Activated naive CD8-positive, alpha-beta T cell treated with anti-CD3 and anti-CD28 coated beads, Interleukin-2, amount 50 U/mL, for 24 hours (primary cell): ENCODE data around the gene XG.

Experiments used
- ATAC-seq: fragments of 150-1000 bp; cut with Tn5 transposase; one replicate; pipeline ENCODE4 v1.10.0; 2021
- DNase-seq: peaks from one replicate; pipeline ENCODE4 v3.0.0; 2021
- H3K27ac Mint-ChIP-seq: one replicate; pipeline ENCODE4 v1.8.0; 2021; ENCODE audit warnings: mild to moderate bottlenecking, mixed read lengths
- H3K27me3 Mint-ChIP-seq: one replicate; pipeline ENCODE4 v1.8.0; 2021; ENCODE audit warnings: mixed read lengths
- H3K36me3 Mint-ChIP-seq: one replicate; pipeline ENCODE4 v1.8.0; 2021; ENCODE audit warnings: low read depth, mixed read lengths
- H3K4me1 Mint-ChIP-seq: one replicate; pipeline ENCODE4 v1.8.0; 2021; ENCODE audit warnings: mixed read lengths
- H3K4me3 Mint-ChIP-seq: one replicate; pipeline ENCODE4 v1.8.0; 2021; ENCODE audit warnings: mild to moderate bottlenecking, moderate library complexity, mixed read lengths
- H3K9me3 Mint-ChIP-seq: one replicate; pipeline ENCODE4 v1.8.0; 2021; ENCODE audit warnings: mixed read lengths

XG gene

GRCh38 chrX:2837961-2838360 lies 86.1 kb downstream of the XG start:
- Mint-ChIP-seq H3K27me3 (peaks cover 6% of the 10 kb centered on the region), H3K4me1 (no peaks in the 10 kb centered on the region), H3K4me3 (no peak overlapping the region), H3K36me3 (peaks cover 2% of the 10 kb centered on the region), H3K9me3 (peaks cover 13% of the 10 kb centered on the region), H3K27ac (no peak overlapping the region)
- no peak for ATAC-seq
- DNase-seq, result no peak

GRCh38 chrX:2840961-2841360 lies 89.1 kb downstream of the XG start:
- H3K36me3 Mint-ChIP-seq, result peaks cover 2% of the 10 kb centered on the region
- no peak overlapping the region for H3K27ac Mint-ChIP-seq
- no peaks in the 10 kb centered on the region for H3K4me1 Mint-ChIP-seq

GRCh38 chrX:2841537-2841936 lies 89.7 kb downstream of the XG start:
- no peak overlapping the region for H3K4me3 Mint-ChIP-seq
- no peaks in the 10 kb centered on the region for H3K4me1 Mint-ChIP-seq
- H3K27me3 Mint-ChIP-seq, result peaks cover 4% of the 10 kb centered on the region
- no peak for ATAC-seq
- peaks cover 13% of the 10 kb centered on the region for H3K9me3 Mint-ChIP-seq
- H3K27ac Mint-ChIP-seq, result no peak overlapping the region
- DNase-seq, result no peak
- peaks cover 2% of the 10 kb centered on the region for H3K36me3 Mint-ChIP-seq

More at GRCh38 chrX:2840961-2841360, 89.1 kb downstream of the XG start:
- H3K27me3 Mint-ChIP-seq, result peaks cover 4% of the 10 kb centered on the region
- peaks cover 13% of the 10 kb centered on the region for H3K9me3 Mint-ChIP-seq
- no peak overlapping the region for H3K4me3 Mint-ChIP-seq
- DNase-seq (no peak), ATAC-seq (no peak)

GRCh38 chrX:2846992-2847391 lies 95.2 kb downstream of the XG start:
- H3K36me3 Mint-ChIP-seq, result no peaks in the 10 kb centered on the region
- ATAC-seq (no peak), DNase-seq (no peak)
- H3K4me1 Mint-ChIP-seq, result no peaks in the 10 kb centered on the region
- H3K4me3 Mint-ChIP-seq, result no peak overlapping the region
- no peak overlapping the region for H3K27ac Mint-ChIP-seq
- peaks cover 2% of the 10 kb centered on the region for H3K27me3 Mint-ChIP-seq
- no peaks in the 10 kb centered on the region for H3K9me3 Mint-ChIP-seq

- Mint-ChIP-seq H3K27me3 (peaks cover 2% of the 10 kb centered on the region), H3K9me3 (no peaks in the 10 kb centered on the region), H3K4me1 (no peaks in the 10 kb centered on the region), H3K36me3 (no peaks in the 10 kb centered on the region), H3K4me3 (no peak overlapping the region), H3K27ac (no peak overlapping the region)
- no peak for DNase-seq
- ATAC-seq, result no peak
These were observed 97.0 kb downstream of the XG start for GRCh38 chrX:2848871-2849301.

GRCh38 chrX:2854918-2855317 lies 103.1 kb downstream of the XG start:
- no peak for ATAC-seq
- Mint-ChIP-seq H3K36me3 (no peaks in the 10 kb centered on the region), H3K4me1 (no peaks in the 10 kb centered on the region)

GRCh38 chrX:2855761-2856160 lies 103.9 kb downstream of the XG start:
- H3K27ac Mint-ChIP-seq, result no peak overlapping the region
- no peaks in the 10 kb centered on the region for H3K36me3 Mint-ChIP-seq
- ATAC-seq (no peak), DNase-seq (no peak)
- H3K4me3 Mint-ChIP-seq, result no peak overlapping the region
- H3K4me1 Mint-ChIP-seq, result no peaks in the 10 kb centered on the region
- H3K27me3 Mint-ChIP-seq, result no peaks in the 10 kb centered on the region
- H3K9me3 Mint-ChIP-seq, result no peaks in the 10 kb centered on the region

More at GRCh38 chrX:2854918-2855317, 103.1 kb downstream of the XG start:
- Mint-ChIP-seq H3K9me3 (no peaks in the 10 kb centered on the region), H3K27ac (no peak overlapping the region), H3K4me3 (no peak overlapping the region), H3K27me3 (no peaks in the 10 kb centered on the region)
- DNase-seq, result no peak

GRCh38 chrX:2857566-2857965 lies 105.7 kb downstream of the XG start:
- Mint-ChIP-seq H3K4me1 (no peaks in the 10 kb centered on the region), H3K36me3 (no peaks in the 10 kb centered on the region), H3K4me3 (no peak overlapping the region), H3K27ac (no peak overlapping the region), H3K9me3 (no peaks in the 10 kb centered on the region), H3K27me3 (no peaks in the 10 kb centered on the region)
- DNase-seq (no peak), ATAC-seq (no peak)

- Mint-ChIP-seq H3K36me3 (no peaks in the 10 kb centered on the region), H3K27me3 (no peaks in the 10 kb centered on the region), H3K4me3 (no peak overlapping the region), H3K9me3 (no peaks in the 10 kb centered on the region), H3K4me1 (no peaks in the 10 kb centered on the region), H3K27ac (no peak overlapping the region)
- no peak for ATAC-seq
- no peak for DNase-seq
These were observed 107.5 kb downstream of the XG start for GRCh38 chrX:2859197-2859797.

GRCh38 chrX:2862404-2862803 lies 110.6 kb downstream of the XG start:
- no peaks in the 10 kb centered on the region for H3K27me3 Mint-ChIP-seq
- ATAC-seq (no peak), DNase-seq (no peak)
- H3K27ac Mint-ChIP-seq, result no peak overlapping the region
- no peaks in the 10 kb centered on the region for H3K36me3 Mint-ChIP-seq
- no peaks in the 10 kb centered on the region for H3K9me3 Mint-ChIP-seq
- no peaks in the 10 kb centered on the region for H3K4me1 Mint-ChIP-seq
- no peak overlapping the region for H3K4me3 Mint-ChIP-seq

- Mint-ChIP-seq H3K4me3 (no peak overlapping the region), H3K36me3 (no peaks in the 10 kb centered on the region), H3K9me3 (no peaks in the 10 kb centered on the region), H3K27me3 (no peaks in the 10 kb centered on the region), H3K4me1 (no peaks in the 10 kb centered on the region), H3K27ac (no peak overlapping the region)
- no peak for ATAC-seq
- no peak for DNase-seq
These were observed 111.8 kb downstream of the XG start for GRCh38 chrX:2863646-2864045.
